HG03565 (cell line): Measurements from ENCODE around the gene NDUFAF2.
"Not testable (repeated sequence)": the region's sequence is repeated elsewhere in the genome, so short reads cannot be mapped to it uniquely, and the experiment has no call there.

Experiments used
- ATAC-seq: cut with Tn5 transposase; IDR thresholded peaks from one replicate; pipeline ENCODE4 v1.9.1; 2021; ENCODE audit warnings: mild to moderate bottlenecking, moderate library complexity; ENCODE audit not compliant: unreplicated experiment

The NDUFAF2 gene

GRCh38 chr5:61047346-61047745, 102.3 kb downstream of the NDUFAF2 start:
- ATAC-seq = no peak

GRCh38 chr5:61048534-61048933, 103.5 kb downstream of the NDUFAF2 start:
- no peak for ATAC-seq

- ATAC-seq = no peak
Observed at GRCh38 chr5:61050292-61050691, 105.3 kb downstream of the NDUFAF2 start.

- no peak for ATAC-seq
Observed at GRCh38 chr5:61051267-61051666, 106.3 kb downstream of the NDUFAF2 start.

- ATAC-seq = no peak
Observed at GRCh38 chr5:61052882-61053281, 107.9 kb downstream of the NDUFAF2 start.

GRCh38 chr5:61053937-61054336, 108.9 kb downstream of the NDUFAF2 start:
- ATAC-seq = no peak

- no peak for ATAC-seq
Observed at GRCh38 chr5:61055434-61056006, 110.5 kb downstream of the NDUFAF2 start.

GRCh38 chr5:61059499-61059898, 114.5 kb downstream of the NDUFAF2 start:
- no peak for ATAC-seq

- ATAC-seq = no peak
Observed at GRCh38 chr5:61069150-61069549, 124.1 kb downstream of the NDUFAF2 start.

GRCh38 chr5:61071526-61071925, 126.5 kb downstream of the NDUFAF2 start:
- ATAC-seq = no peak

GRCh38 chr5:61076626-61077025, 131.6 kb downstream of the NDUFAF2 start:
- ATAC-seq = no peak

GRCh38 chr5:61081741-61082140, 136.7 kb downstream of the NDUFAF2 start:
- no peak for ATAC-seq

- ATAC-seq = no peak
Observed at GRCh38 chr5:61082516-61083280, 137.7 kb downstream of the NDUFAF2 start.

GRCh38 chr5:61084658-61085057, 139.7 kb downstream of the NDUFAF2 start:
- no peak for ATAC-seq

GRCh38 chr5:61085885-61086284, 140.9 kb downstream of the NDUFAF2 start:
- ATAC-seq = no peak

- no peak for ATAC-seq
Observed at GRCh38 chr5:61087921-61088320, 142.9 kb downstream of the NDUFAF2 start.

- no peak for ATAC-seq
Observed at GRCh38 chr5:61089351-61089750, 144.3 kb downstream of the NDUFAF2 start.

GRCh38 chr5:61093046-61093771, 148.2 kb downstream of the NDUFAF2 start:
- ATAC-seq = not testable (repeated sequence)

GRCh38 chr5:61097465-61097864, 152.5 kb downstream of the NDUFAF2 start:
- no peak for ATAC-seq

GRCh38 chr5:61098251-61098995, 153.4 kb downstream of the NDUFAF2 start:
- ATAC-seq = no peak

- no peak for ATAC-seq
Observed at GRCh38 chr5:61100437-61100836, 155.4 kb downstream of the NDUFAF2 start.
